K562 (cell line): Measurements from ENCODE around the gene DTYMK. TPM values are rescaled to one million over a fixed set of nuclear protein-coding genes. Genes with fewer than 3 reads are reported as not detected.

Experiments used
- ATAC-seq: fragments of 200-7000 bp; cut with Tn5 transposase; 3 replicates; pipeline ENCODE4 v1.9.1; 2020; ENCODE audit warnings: moderate library complexity
- BruUV-seq: library from RNA; stranded (reverse); fragments of 400-500 nt; replicated peaks from 2 replicates; lab custom pipeline; 2021; lab: Mats Ljungman, UMichigan
- CTCF ChIA-PET: fragments of 300-600 bp; formaldehyde crosslinking; extraction: SDS; loops from one replicate; lab custom pipeline; 2021; ENCODE audit warnings: low intra/inter-chr PET ratio; lab: Yijun Ruan, JAX
- POLR2A ChIA-PET: fragments of 300-600, 350-650 bp; sonication (Branson Sonifier 250); formaldehyde crosslinking; extraction: SDS; loops from one replicate; lab custom pipeline; 2021; ENCODE audit warnings: antibody characterized with exemption, inconsistent platforms; lab: Yijun Ruan, JAX
- DNase-seq, 4 experiments: peaks; one replicate each; pipeline versions ENCODE4 v3.0.0 to v3.0.0-alpha.2; 2011 to 2018; ENCODE audit warnings: low spot score in 3 of 4, mixed read lengths in 3 of 4; ENCODE audit errors: extremely low read depth in 1 of 4
- FAIRE-seq: peaks from 2 replicates; lab custom pipeline; 2011; peaks lifted over from hg19 to GRCh38; lab: Jason Lieb, UNC
- H2AFZ ChIP-seq: 2 replicates; pipeline ENCODE4 v1.6.0; 2011; ENCODE audit warnings: low read depth, low read length, control low read depth, inconsistent platforms
- H3K27ac ChIP-seq: fragments of 200-600 bp; 3 replicates; pipeline ENCODE4 v1.8.0; 2011; ENCODE audit warnings: low read depth, mild to moderate bottlenecking, control low read depth, inconsistent platforms, low read length, moderate library complexity, mixed read lengths; ENCODE audit errors: extremely low read depth
- H3K27me3 ChIP-seq, 2 experiments: fragments of 300-600 bp in 1 of 2; 2 replicates in 1 of 2; 3 replicates in 1 of 2; pipeline versions ENCODE4 v1.6.0 to v1.8.0; 2011; ENCODE audit warnings: inconsistent platforms in 2 of 2, low read length in 2 of 2, mild to moderate bottlenecking in 1 of 2, mixed read lengths in 1 of 2, moderate library complexity in 1 of 2; ENCODE audit not compliant: control insufficient read depth in 2 of 2, insufficient read depth in 2 of 2
- H3K36me3 ChIP-seq: fragments of 300-600 bp; 3 replicates; pipeline ENCODE4 v1.8.0; 2011; ENCODE audit warnings: mild to moderate bottlenecking, low read length, inconsistent platforms; ENCODE audit not compliant: control insufficient read depth, insufficient read depth
- H3K4me1 ChIP-seq, 2 experiments: fragments of 200-600 bp in 1 of 2; replicated peaks in 1 of 2; 2 replicates in 1 of 2; 3 replicates in 1 of 2; pipeline versions ENCODE4 v1.5.1 to v1.8.0; 2011; ENCODE audit warnings: inconsistent platforms in 2 of 2, low read length in 2 of 2, mild to moderate bottlenecking in 1 of 2, mixed read lengths in 1 of 2, moderate library complexity in 1 of 2; ENCODE audit not compliant: control insufficient read depth in 2 of 2, insufficient read depth in 2 of 2
- H3K4me2 ChIP-seq: 2 replicates; pipeline ENCODE4 v1.6.1; 2011; ENCODE audit warnings: low read length, control low read depth, inconsistent platforms, mixed read lengths; ENCODE audit not compliant: insufficient read depth
- H3K4me3 ChIP-seq: fragments of 200-600 bp; sonication (generic), shearing (Covaris generic); 2 replicates; pipeline ENCODE4 v1.5.1; 2016; ENCODE audit warnings: control low read depth, inconsistent platforms
- H3K79me2 ChIP-seq: fragments of 200-600 bp; 3 replicates; pipeline ENCODE4 v1.8.0; 2011; ENCODE audit warnings: low read length, inconsistent platforms; ENCODE audit not compliant: control insufficient read depth, insufficient read depth
- H3K9ac ChIP-seq, 2 experiments: 2 replicates each; pipeline versions ENCODE4 v1.6.0 to v1.6.1; 2011; ENCODE audit warnings: low read depth in 2 of 2, low read length in 2 of 2, control low read depth in 1 of 2, inconsistent platforms in 1 of 2, mild to moderate bottlenecking in 1 of 2, mixed read lengths in 1 of 2; ENCODE audit not compliant: insufficient read depth in 1 of 2
- H3K9me1 ChIP-seq: one replicate; pipeline ENCODE4 v1.6.0; 2011; ENCODE audit warnings: inconsistent platforms, mild to moderate bottlenecking, low read length, moderate library complexity; ENCODE audit not compliant: control insufficient read depth, insufficient read depth
- H3K9me3 ChIP-seq: replicated peaks from 2 replicates; pipeline ENCODE4 v1.5.1; 2011; ENCODE audit warnings: low read depth, low read length, inconsistent platforms; ENCODE audit not compliant: control insufficient read depth, insufficient read depth
- H4K20me1 ChIP-seq: replicated peaks from 2 replicates; pipeline ENCODE4 v1.6.1; 2011; ENCODE audit warnings: low read length, inconsistent platforms, mixed read lengths; ENCODE audit not compliant: control insufficient read depth, insufficient read depth
- BCLAF1 ChIP-seq, 2 experiments: fragments of 450-650 bp in 1 of 2; IDR thresholded peaks; 2 replicates each; pipeline ENCODE4 v1.6.1; 2011 to 2017; ENCODE audit warnings: low read depth in 2 of 2, antibody characterized with exemption in 1 of 2, borderline replicate concordance in 1 of 2, low read length in 1 of 2, mild to moderate bottlenecking in 1 of 2, mixed read lengths in 1 of 2; ENCODE audit not compliant: control insufficient read depth in 1 of 2
- CBX1 ChIP-seq: sonication (generic); IDR thresholded peaks from 2 replicates; pipeline ENCODE4 v1.6.1; 2016; ENCODE audit warnings: antibody characterized with exemption, low read depth, mild to moderate bottlenecking
- DIDO1 ChIP-seq: fragments of 450-650 bp; IDR thresholded peaks from 2 replicates; pipeline ENCODE4 v1.6.1; 2016; ENCODE audit warnings: low read depth, missing biosample characterization, missing genetic modification characterization
- HDAC2 ChIP-seq: fragments of 450-650 bp; IDR thresholded peaks from 2 replicates; pipeline ENCODE4 v1.6.1; 2016; ENCODE audit warnings: mild to moderate bottlenecking
- STAT5A ChIP-seq: IDR thresholded peaks from 2 replicates; pipeline ENCODE4 v1.6.1; 2012; ENCODE audit warnings: low read length, inconsistent platforms, borderline replicate concordance
- ZBED1 ChIP-seq: IDR thresholded peaks from 2 replicates; pipeline ENCODE4 v1.6.1; 2014
- ZNF121 ChIP-seq: sonication (generic); formaldehyde crosslinking; conservative IDR thresholded peaks from 2 replicates; pipeline ENCODE4 v1.8.0; 2022; ENCODE audit warnings: missing genetic modification reagents
- ZNF133 ChIP-seq: fragments of 250-450 bp; sonication (Bioruptor Pico); IDR thresholded peaks from 2 replicates; pipeline ENCODE4 v1.4.0; 2020; ENCODE audit warnings: mild to moderate bottlenecking
- ZNF263 ChIP-seq: sonication (generic); formaldehyde crosslinking; IDR thresholded peaks from 2 replicates; pipeline ENCODE4 v1.8.0; 2022; ENCODE audit warnings: mild to moderate bottlenecking, missing genetic modification reagents, borderline replicate concordance
- ZNF696 ChIP-seq: fragments of 250-450 bp; sonication (Bioruptor Pico); conservative IDR thresholded peaks from 2 replicates; pipeline ENCODE4 v1.4.0; 2020; ENCODE audit warnings: mild to moderate bottlenecking, moderate library complexity
- ZNF699 ChIP-seq: fragments of 250-450 bp; sonication (Bioruptor Pico); IDR thresholded peaks from 2 replicates; pipeline ENCODE4 v1.8.0; 2021; ENCODE audit warnings: mild to moderate bottlenecking, moderate library complexity; ENCODE audit not compliant: insufficient replicate concordance
- WGBS: fragments of 100-300 bp; shearing (Covaris generic); methylation state at CpG from one replicate; pipeline ENCODE4 v1.1.6; 2016; ENCODE audit warnings: low coverage, mixed read lengths; ENCODE audit not compliant: insufficient coverage; ENCODE audit errors: missing lambda C conversion rate; 5-methylcytosine and 5-hydroxymethylcytosine counted together
- in situ Hi-C: fragments of 300-500 bp; cut with MboI; formaldehyde crosslinking; loops from 4 replicates; pipeline ENCODE4 v1.15.0; 2018; ENCODE audit warnings: inconsistent platforms, mixed read lengths
- intact Hi-C: fragments of 100-400 bp; cut with micrococcal nuclease; formaldehyde crosslinking; loops from 2 replicates; pipeline ENCODE4 v1.14.2; 2022
- polyA plus RNA-seq, 8 experiments: library from polyadenylated mRNA; depleted of rRNA in 4 of 8; stranded (reverse) in 5 of 8; unstranded in 3 of 8; fragments of >200 nt; fragmentation: Nextera tagmentation in 2 of 8; fragmentation: Illumina TruSeq in 1 of 8; extraction: Ambion mirVana in 2 of 8; extraction: Trizol in 1 of 8; gene quantifications; 2 replicates each; pipeline versions ENCODE4 v1.2.1 to v1.2.3, GENCODE V29; 2011 to 2014; ENCODE audit warnings: inconsistent platforms in 1 of 8, missing spikeins in 1 of 8
- total RNA-seq, 7 experiments: library from RNA; depleted of rRNA in 6 of 7; stranded (reverse); fragments of >200 nt in 6 of 7; fragmentation: Illumina TruSeq in 2 of 7; extraction: Trizol in 2 of 7; gene quantifications; 2 replicates each; pipeline versions ENCODE4 v1.2.1 to v1.2.3, GENCODE V29; 2011 to 2021; ENCODE audit warnings: low replicate concordance in 1 of 7

The DTYMK gene
- total and polyA plus RNA-seq, 9 of the 15 experiments (the other 6 are each of a cell fraction or from before 2014, with no cell fraction given): 8.2 to 85.0 (median 47.9) TPM

GRCh38 chr2:241645915-241646645 is 40.5 kb downstream of the DTYMK start:
- no peaks in the 10 kb centered on the region for H3K9me1 ChIP-seq
- in situ Hi-C loops (no loop called here), intact Hi-C loops (no loop called here)
- peaks cover 16% of the 10 kb centered on the region; the same call in 1 of the 3 replicates for H3K36me3 ChIP-seq
- DNase-seq: no peak
- no peak overlapping the region for H3K9ac ChIP-seq
- H3K4me2 ChIP-seq: no peak overlapping the region
- 83% methylated on average over 12 of the region's 14 CpGs for WGBS
- BruUV-seq: no TSS peak
- H3K9me3 ChIP-seq: no peaks in the 10 kb centered on the region
- no peak for FAIRE-seq
- no peak overlapping the region for H2AFZ ChIP-seq
- H3K79me2 ChIP-seq: peaks cover 55% of the 10 kb centered on the region
- POLR2A ChIA-PET: interaction anchor here (0.6 to 2.5 kb wide), 2 partner anchors 8 to 20 kb away, joined by 3 to 14 read pairs; partner anchors contain the start of genes ATG4B and THAP4
- TF ChIP-seq ZNF699 (CRISPR knock-in tag) (no peak), ZBED1 (no peak), STAT5A (no peak), ZNF696 (CRISPR knock-in tag) (no peak), ZNF263 (CRISPR knock-in tag) (no peak), HDAC2 (no peak), CBX1 (no peak), BCLAF1 (IDR thresholded peaks at IDR 0.05; ENCODE audit: borderline replicate concordance in 1 of 2, control insufficient read depth in 1 of 2, low read depth in 2 of 2, low read length in 1 of 2) (no peak), ZNF133 (CRISPR knock-in tag) (no peak), ZNF121 (CRISPR knock-in tag) (no peak), DIDO1 (tag) (no peak)
- TF ChIP-seq, all 486 proteins: peak for 0
- H3K4me3 ChIP-seq: no peak overlapping the region
- no peak for ATAC-seq
- H4K20me1 ChIP-seq: peaks cover 3% of the 10 kb centered on the region; the same call in 1 of the 2 replicates
- peaks cover 0 to 7% of the 10 kb centered on the region in 2 experiments; a peak in 2 of 5 replicates for H3K4me1 ChIP-seq
- CTCF ChIA-PET: no interaction called here
- no peak overlapping the region for H3K27ac ChIP-seq
- H3K27me3 ChIP-seq: no peaks in the 10 kb centered on the region
